ENCODE measurements around the gene GRHL3. TPM values are rescaled to one million over a fixed set of nuclear protein-coding genes. Genes with fewer than 3 reads are reported as not detected.

Gene GRHL3
- total RNA-seq, 1 donor from 2014 or later: not detected

GRCh38 chr1:24318615-24319311 lies 394 bp upstream of the GRHL3 start:
- peaks cover 15% of the 10 kb centered on the region for H3K4me1 ChIP-seq
- TF ChIP-seq CTCF (IDR thresholded peaks at IDR 0.05; ENCODE audit: borderline replicate concordance): no peak
- H3K4me3 ChIP-seq: no peak overlapping the region
- H3K27ac ChIP-seq (replicated peaks): no peak overlapping the region
- intact Hi-C loops (cut with micrococcal nuclease): no loop called here
- H3K27me3 ChIP-seq (ENCODE audit: low read depth): peaks cover 81% of the 10 kb centered on the region
- H3K36me3 ChIP-seq: no peaks in the 10 kb centered on the region
- DNase-seq: no peak
- H3K9me3 ChIP-seq (replicated peaks): no peaks in the 10 kb centered on the region

GRCh38 chr1:24319962-24320361 lies 805 bp downstream of the GRHL3 start:
- TF ChIP-seq CTCF (IDR thresholded peaks at IDR 0.05; ENCODE audit: borderline replicate concordance): no peak
- no peak for DNase-seq
- H3K4me3 ChIP-seq: no peak overlapping the region
- H3K4me1 ChIP-seq: peaks cover 15% of the 10 kb centered on the region
- H3K9me3 ChIP-seq (replicated peaks): no peaks in the 10 kb centered on the region
- intact Hi-C loops (cut with micrococcal nuclease): no loop called here
- H3K27me3 ChIP-seq (ENCODE audit: low read depth): peaks cover 77% of the 10 kb centered on the region
- no peaks in the 10 kb centered on the region for H3K36me3 ChIP-seq
- H3K27ac ChIP-seq (replicated peaks): no peak overlapping the region

- H3K4me3 ChIP-seq: peak overlapping the region; percentile 68
- no peak for DNase-seq
- no peaks in the 10 kb centered on the region for H3K36me3 ChIP-seq
- H3K27ac ChIP-seq (replicated peaks): no peak overlapping the region
- peaks cover 66% of the 10 kb centered on the region for H3K27me3 ChIP-seq (ENCODE audit: low read depth)
- no peak for TF ChIP-seq CTCF (IDR thresholded peaks at IDR 0.05; ENCODE audit: borderline replicate concordance)
- H3K9me3 ChIP-seq (replicated peaks): no peaks in the 10 kb centered on the region
- peaks cover 15% of the 10 kb centered on the region for H3K4me1 ChIP-seq
- intact Hi-C loops (cut with micrococcal nuclease): no loop called here
These were observed 2.0 kb downstream of the GRHL3 start for GRCh38 chr1:24321126-24321525.

- DNase-seq: peak; percentile 30
- intact Hi-C loops (cut with micrococcal nuclease): no loop called here
- Histone ChIP-seq H3K36me3 (no peaks in the 10 kb centered on the region), H3K4me1 (peaks cover 15% of the 10 kb centered on the region), H3K27ac (replicated peaks) (no peak overlapping the region), H3K9me3 (replicated peaks) (no peaks in the 10 kb centered on the region), H3K4me3 (peak overlapping the region; percentile 68), H3K27me3 (ENCODE audit: low read depth) (peaks cover 63% of the 10 kb centered on the region)
- no peak for TF ChIP-seq CTCF (IDR thresholded peaks at IDR 0.05; ENCODE audit: borderline replicate concordance)
These were observed 2.7 kb downstream of the GRHL3 start for GRCh38 chr1:24321697-24322469.

- intact Hi-C loops (cut with micrococcal nuclease): no loop called here
- H3K4me3 ChIP-seq: peak overlapping the region; percentile 68
- H3K27me3 ChIP-seq (ENCODE audit: low read depth): peaks cover 60% of the 10 kb centered on the region
- H3K27ac ChIP-seq (replicated peaks): no peak overlapping the region
- TF ChIP-seq CTCF (IDR thresholded peaks at IDR 0.05; ENCODE audit: borderline replicate concordance): no peak
- no peak for DNase-seq
- H3K4me1 ChIP-seq: peaks cover 15% of the 10 kb centered on the region
- no peaks in the 10 kb centered on the region for H3K9me3 ChIP-seq (replicated peaks)
- no peaks in the 10 kb centered on the region for H3K36me3 ChIP-seq
These were observed 3.5 kb downstream of the GRHL3 start for GRCh38 chr1:24322470-24323177.

All from left ventricle myocardium inferior (tissue), 1 donor.